LNCaP clone FGC (cell line): ENCODE results near the gene STOX1.
"Not testable (repeated sequence)": the region's sequence is repeated elsewhere in the genome, so short reads cannot be mapped to it uniquely, and the experiment has no call there.

Experiments
- DNase-seq: peaks from one replicate; pipeline ENCODE4 v3.0.0-alpha.2; 2011; ENCODE audit warnings: low read depth
- H3K4me3 ChIP-seq: 2 replicates; pipeline ENCODE4 v1.5.1; 2011; ENCODE audit warnings: mild to moderate bottlenecking, low read depth, low read length, control low read depth
- TF ChIP-seq, protein P1 (sequence below): IDR thresholded peaks from 2 replicates; pipeline ENCODE4 v1.5.1; 2012; ENCODE audit warnings: mild to moderate bottlenecking; ENCODE audit not compliant: control insufficient read depth, insufficient read depth; ENCODE audit errors: extremely low read depth

STOX1 gene

GRCh38 chr10:68857005-68857404 is 29.7 kb downstream of the STOX1 start:
- TF ChIP-seq, protein P1, sequence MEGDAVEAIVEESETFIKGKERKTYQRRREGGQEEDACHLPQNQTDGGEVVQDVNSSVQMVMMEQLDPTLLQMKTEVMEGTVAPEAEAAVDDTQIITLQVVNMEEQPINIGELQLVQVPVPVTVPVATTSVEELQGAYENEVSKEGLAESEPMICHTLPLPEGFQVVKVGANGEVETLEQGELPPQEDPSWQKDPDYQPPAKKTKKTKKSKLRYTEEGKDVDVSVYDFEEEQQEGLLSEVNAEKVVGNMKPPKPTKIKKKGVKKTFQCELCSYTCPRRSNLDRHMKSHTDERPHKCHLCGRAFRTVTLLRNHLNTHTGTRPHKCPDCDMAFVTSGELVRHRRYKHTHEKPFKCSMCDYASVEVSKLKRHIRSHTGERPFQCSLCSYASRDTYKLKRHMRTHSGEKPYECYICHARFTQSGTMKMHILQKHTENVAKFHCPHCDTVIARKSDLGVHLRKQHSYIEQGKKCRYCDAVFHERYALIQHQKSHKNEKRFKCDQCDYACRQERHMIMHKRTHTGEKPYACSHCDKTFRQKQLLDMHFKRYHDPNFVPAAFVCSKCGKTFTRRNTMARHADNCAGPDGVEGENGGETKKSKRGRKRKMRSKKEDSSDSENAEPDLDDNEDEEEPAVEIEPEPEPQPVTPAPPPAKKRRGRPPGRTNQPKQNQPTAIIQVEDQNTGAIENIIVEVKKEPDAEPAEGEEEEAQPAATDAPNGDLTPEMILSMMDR = no peak
- no peak for DNase-seq

DNA sequence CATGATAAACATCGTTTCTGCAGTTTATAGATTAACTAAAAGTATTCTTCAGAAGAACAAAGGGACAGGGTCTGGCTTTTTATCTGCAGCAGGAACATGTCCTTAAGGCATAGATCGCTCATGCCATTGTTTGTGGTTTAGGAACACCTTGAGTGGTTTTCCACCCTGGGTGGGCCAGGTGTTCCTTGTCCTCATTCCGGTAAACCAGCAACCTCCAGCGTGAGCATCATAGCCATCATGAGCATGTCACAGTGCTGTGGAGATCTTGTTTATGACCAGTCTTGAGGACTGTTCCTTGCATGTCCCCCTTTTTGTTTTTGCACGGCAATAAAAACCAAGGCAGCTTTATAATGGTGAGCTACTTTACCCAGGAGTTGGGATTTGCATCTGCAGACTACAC is 33.9 kb downstream of the STOX1 start:
- no peak for DNase-seq
- TF ChIP-seq, protein P1 = no peak

More at GRCh38 chr10:68857005-68857404, 29.7 kb downstream of the STOX1 start:
- no peak overlapping the region for H3K4me3 ChIP-seq

GRCh38 chr10:68864611-68865010 is 37.3 kb downstream of the STOX1 start:
- DNase-seq = no peak
- TF ChIP-seq, protein P1 = no peak
- no peak overlapping the region for H3K4me3 ChIP-seq

More for the DNA sequence above, 33.9 kb downstream of the STOX1 start:
- H3K4me3 ChIP-seq = no peak overlapping the region

DNA sequence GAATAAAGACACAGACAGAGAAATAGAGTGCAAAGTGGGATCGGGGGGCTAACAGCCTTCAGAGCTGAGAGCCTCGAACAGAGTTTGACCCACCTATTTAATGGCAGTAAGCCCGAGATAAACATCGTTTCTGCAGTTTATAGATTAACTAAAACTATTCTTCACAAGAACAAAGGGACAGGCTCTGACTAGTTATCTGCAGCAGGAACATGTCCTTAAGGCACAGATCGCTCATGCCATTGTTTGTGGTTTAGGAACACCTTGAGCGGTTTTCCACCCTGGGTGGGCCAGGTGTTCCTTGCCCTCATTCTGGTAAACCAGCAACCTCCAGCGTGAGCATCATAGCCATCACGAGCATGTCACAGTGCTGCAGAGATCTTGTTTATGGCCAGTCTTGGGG is 40.8 kb downstream of the STOX1 start:
- not testable (repeated sequence) for H3K4me3 ChIP-seq, DNase-seq

- DNase-seq = no peak
- TF ChIP-seq, protein P1 = no peak
- no peak overlapping the region for H3K4me3 ChIP-seq
Measured at GRCh38 chr10:68869623-68870022, 42.3 kb downstream of the STOX1 start.

DNA sequence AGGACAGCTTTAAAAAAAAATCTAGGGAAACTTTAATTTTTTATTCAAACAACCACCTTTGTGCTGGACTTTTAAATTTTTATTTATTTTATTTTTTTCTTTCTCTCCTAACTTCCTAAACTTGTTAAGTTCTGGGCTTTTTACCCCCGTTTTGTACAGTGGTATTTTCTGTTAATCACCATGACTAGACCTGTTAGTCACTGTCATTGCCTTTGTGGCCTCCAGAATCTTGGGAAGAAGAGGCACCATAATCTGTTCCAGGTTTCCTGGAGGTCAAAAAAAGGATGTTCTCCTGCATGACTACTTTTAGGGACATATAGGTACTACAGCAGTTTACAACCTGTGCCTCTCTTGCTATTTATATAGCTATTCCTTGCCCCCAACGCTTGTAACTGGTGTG is 42.7 kb downstream of the STOX1 start:
- DNase-seq = no peak
- H3K4me3 ChIP-seq = no peak overlapping the region
- TF ChIP-seq, protein P1 = no peak

GRCh38 chr10:68870545-68871104 is 43.3 kb downstream of the STOX1 start:
- DNase-seq = no peak
- TF ChIP-seq, protein P1 = no peak
- H3K4me3 ChIP-seq = no peak overlapping the region
